ENCODE measurements around the gene FLVCR2.
A peak's percentile ranks its signal among the peaks of the same experiment; 100 is the strongest.

DNA sequence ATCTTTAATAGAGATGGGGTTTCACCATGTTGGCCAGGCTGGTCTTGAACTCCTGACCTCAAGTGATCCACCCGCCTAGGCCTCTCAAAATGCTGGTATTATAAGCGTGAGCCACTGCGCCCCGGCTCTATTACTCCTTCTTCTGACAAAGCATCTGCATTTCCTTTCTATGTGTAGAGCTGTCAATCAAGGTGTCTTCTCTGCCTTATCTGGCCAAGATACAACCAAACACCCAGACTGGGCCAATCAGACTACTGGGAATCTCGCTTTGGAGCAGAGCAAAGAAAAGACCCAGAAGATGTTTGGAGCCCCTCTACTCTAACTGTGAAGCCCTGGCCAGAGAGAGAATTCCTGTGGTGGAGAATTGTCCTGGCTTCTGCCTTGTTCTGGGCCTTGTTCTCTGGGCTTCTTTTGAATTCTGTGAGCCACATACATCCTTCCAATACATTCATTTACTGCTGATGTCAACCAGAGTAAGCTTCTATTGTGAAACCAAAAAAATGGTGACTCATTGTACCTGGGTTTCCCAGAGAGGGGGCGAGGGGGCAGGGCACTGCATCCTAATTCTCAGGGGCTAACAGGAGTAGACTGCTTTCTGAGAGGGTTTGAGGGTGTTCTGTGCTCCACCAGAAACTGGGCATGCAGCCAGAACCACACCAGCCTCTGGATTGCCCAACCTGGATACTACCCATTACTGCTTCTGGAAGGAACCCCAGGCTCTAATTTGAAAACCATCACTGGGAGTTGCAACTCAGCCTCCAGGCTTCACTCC lies 18.8 kb upstream of the FLVCR2 start:
- TF ChIP-seq, protein P1, sequence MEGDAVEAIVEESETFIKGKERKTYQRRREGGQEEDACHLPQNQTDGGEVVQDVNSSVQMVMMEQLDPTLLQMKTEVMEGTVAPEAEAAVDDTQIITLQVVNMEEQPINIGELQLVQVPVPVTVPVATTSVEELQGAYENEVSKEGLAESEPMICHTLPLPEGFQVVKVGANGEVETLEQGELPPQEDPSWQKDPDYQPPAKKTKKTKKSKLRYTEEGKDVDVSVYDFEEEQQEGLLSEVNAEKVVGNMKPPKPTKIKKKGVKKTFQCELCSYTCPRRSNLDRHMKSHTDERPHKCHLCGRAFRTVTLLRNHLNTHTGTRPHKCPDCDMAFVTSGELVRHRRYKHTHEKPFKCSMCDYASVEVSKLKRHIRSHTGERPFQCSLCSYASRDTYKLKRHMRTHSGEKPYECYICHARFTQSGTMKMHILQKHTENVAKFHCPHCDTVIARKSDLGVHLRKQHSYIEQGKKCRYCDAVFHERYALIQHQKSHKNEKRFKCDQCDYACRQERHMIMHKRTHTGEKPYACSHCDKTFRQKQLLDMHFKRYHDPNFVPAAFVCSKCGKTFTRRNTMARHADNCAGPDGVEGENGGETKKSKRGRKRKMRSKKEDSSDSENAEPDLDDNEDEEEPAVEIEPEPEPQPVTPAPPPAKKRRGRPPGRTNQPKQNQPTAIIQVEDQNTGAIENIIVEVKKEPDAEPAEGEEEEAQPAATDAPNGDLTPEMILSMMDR (conservative IDR thresholded peaks at IDR 0.05 in 1 of 2, IDR thresholded peaks at IDR 0.05 in 1 of 2; ENCODE audit: extremely low read depth in 1 of 2, insufficient read depth in 1 of 2, low read depth in 1 of 2, low read length in 2 of 2) = peak in 1 of 2 donors; percentile 6
- TF ChIP-seq EZH2 (IDR thresholded peaks at IDR 0.05; ENCODE audit: borderline replicate concordance, low read length) = no peak

All from mammary epithelial cell (primary cell).